ENCODE data around the gene UBD.

- TF ChIP-seq MYC (IDR thresholded peaks at IDR 0.05; ENCODE audit: insufficient read depth, insufficient read length, insufficient replicate concordance, low read length, severe bottlenecking), result no peak
- TF ChIP-seq YY1 (IDR thresholded peaks at IDR 0.05; ENCODE audit: low read depth, low read length), result no peak
- TF ChIP-seq CTCF (IDR thresholded peaks at IDR 0.05 in 2 of 3, conservative IDR thresholded peaks at IDR 0.05 in 1 of 3; ENCODE audit: control insufficient read depth in 2 of 3, extremely low read depth in 1 of 3, insufficient read depth in 1 of 3, low read depth in 3 of 3, low read length in 3 of 3), result no peak
- TF ChIP-seq JUND (IDR thresholded peaks at IDR 0.05; ENCODE audit: low read depth, low read length), result no peak
- no peak for TF ChIP-seq ATF2 (IDR thresholded peaks at IDR 0.05; ENCODE audit: low read length)
- TF ChIP-seq LARP7 (IDR thresholded peaks at IDR 0.05), result no peak
- no peak for TF ChIP-seq E2F8 (IDR thresholded peaks at IDR 0.05; ENCODE audit: low read depth, partially characterized antibody)
Measured at GRCh38 chr6:29510202-29510601, 49.3 kb downstream of the UBD start.

Measured in GM12878 (cell line).